Measurements from ENCODE around the gene GDI1. TPM values are rescaled to one million over a fixed set of nuclear protein-coding genes. Genes with fewer than 3 reads are reported as not detected.

The GDI1 gene
- total and polyA plus RNA-seq, 9 donors = 72.8 to 188 (median 116) TPM

DNA sequence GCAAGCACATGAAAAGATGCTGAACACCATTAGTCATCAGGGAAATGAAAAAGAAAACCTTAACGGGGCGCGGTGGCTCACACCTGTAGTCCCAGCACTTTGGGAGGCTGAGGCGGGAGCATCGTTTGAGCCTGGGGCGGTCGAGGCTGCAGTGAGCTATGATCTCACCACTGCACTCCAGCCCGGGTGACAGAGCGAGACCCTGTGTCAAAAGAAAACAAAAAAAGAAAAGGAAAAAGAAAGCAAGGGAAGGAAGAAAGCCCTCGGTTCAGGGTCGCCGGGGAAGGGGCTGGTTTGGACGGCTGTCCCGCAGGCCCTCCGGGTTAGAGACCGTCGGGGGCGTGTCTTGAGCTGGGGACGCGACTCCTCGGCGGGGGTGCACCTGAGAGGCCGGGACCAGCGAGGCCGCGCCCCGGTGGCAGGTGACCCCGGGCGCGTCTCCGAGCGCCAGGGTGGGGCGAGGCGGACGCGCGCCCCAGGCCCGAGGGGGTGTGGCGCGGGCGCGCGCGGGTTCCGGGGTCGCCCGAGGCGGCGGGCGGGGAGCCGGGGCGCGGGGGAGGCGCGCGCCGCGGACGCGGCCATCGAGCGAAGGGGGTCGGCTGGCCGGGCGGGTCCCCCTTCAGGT, 20.6 kb downstream of the GDI1 start:
- peak in 3 of 5 donors; percentile 45 to 72 (median 56) for DNase-seq
- intact Hi-C loops (cut with DNase I) = no loop called here
- Histone ChIP-seq H3K9me3 (no peaks in the 10 kb centered on the region), H3K36me3 (no peaks in the 10 kb centered on the region), H3K4me1 (ENCODE audit: insufficient read depth) (no peaks in the 10 kb centered on the region), H3K27me3 (no peaks in the 10 kb centered on the region), H3K27ac (peak overlapping the region; percentile 51 to 73), H3K4me3 (peak overlapping the region; percentile 50)
- 31 to 40% (median 35%) methylated on average over 38 to 65 of the region's 65 CpGs for WGBS, 3 donors
- TF ChIP-seq EP300 (IDR thresholded peaks at IDR 0.05) = no peak
- TF ChIP-seq POLR2A (IDR thresholded peaks at IDR 0.05) = no peak
- TF ChIP-seq, protein P1, sequence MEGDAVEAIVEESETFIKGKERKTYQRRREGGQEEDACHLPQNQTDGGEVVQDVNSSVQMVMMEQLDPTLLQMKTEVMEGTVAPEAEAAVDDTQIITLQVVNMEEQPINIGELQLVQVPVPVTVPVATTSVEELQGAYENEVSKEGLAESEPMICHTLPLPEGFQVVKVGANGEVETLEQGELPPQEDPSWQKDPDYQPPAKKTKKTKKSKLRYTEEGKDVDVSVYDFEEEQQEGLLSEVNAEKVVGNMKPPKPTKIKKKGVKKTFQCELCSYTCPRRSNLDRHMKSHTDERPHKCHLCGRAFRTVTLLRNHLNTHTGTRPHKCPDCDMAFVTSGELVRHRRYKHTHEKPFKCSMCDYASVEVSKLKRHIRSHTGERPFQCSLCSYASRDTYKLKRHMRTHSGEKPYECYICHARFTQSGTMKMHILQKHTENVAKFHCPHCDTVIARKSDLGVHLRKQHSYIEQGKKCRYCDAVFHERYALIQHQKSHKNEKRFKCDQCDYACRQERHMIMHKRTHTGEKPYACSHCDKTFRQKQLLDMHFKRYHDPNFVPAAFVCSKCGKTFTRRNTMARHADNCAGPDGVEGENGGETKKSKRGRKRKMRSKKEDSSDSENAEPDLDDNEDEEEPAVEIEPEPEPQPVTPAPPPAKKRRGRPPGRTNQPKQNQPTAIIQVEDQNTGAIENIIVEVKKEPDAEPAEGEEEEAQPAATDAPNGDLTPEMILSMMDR (IDR thresholded peaks at IDR 0.05) = no peak

DNA sequence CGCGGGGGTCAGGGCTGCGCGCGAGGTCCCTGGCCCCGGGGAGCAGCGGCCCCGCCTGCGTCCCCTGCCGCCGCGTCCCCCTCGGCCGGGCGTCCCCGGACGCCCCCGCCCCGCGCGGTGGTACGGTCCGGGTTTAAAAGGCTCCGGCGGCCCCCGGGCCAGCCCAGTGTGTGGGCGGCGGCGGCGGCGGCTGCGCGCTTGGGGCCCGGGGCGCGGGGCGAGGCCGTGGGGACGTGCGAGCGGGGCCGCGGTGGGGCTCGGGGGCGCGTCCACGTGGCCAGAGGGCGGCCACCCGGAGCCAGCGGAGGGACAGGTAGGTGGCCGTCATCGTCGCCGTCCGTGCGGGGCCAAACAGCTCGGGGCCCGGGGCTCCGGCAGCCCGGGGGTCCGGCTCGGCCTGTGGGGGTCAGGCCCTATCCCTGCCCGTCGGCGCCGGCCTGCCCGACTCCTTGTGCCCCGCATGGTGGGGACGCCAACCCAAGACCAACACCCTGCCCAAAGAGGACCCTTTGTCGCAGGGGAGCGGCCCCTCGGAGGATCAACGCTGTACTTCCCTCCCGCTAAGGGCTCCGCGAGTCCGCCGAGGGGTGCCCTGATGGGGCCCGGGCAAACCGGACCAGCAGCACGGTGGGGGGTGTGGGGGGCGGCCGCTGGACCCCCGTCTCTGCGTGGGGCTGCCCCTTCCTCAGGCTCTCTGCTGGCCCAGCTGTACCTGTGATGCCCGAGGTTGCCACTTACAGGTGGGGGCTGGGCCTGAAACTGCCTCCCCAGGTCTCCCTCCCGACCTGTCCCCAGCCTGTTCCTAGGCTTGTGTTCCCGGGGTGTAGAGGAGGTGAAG, 21.4 kb downstream of the GDI1 start, which contains the start of gene PLXNA3:
TSS of gene PLXNA3 (plus strand) at position 166 of the 838 bp plus-strand sequence. CDS start 1,903 bp downstream, outside the sequence.
- H3K9me3 ChIP-seq = no peaks in the 10 kb centered on the region
- H3K27ac ChIP-seq = peak within 1 kb of the TSS; percentile 51 to 73
- H3K4me3 ChIP-seq = peak within 1 kb of the TSS; percentile 50
- WGBS, 3 donors = 21 to 43% (median 34%) methylated on average over 12 to 88 of the region's 88 CpGs
- peak; percentile 40 for TF ChIP-seq POLR2A (IDR thresholded peaks at IDR 0.05)
- TF ChIP-seq, protein P1 (IDR thresholded peaks at IDR 0.05) = no peak
- H3K4me1 ChIP-seq (ENCODE audit: insufficient read depth) = no peaks in the 10 kb centered on the region
- intact Hi-C loops (cut with DNase I) = no loop called here
- no peaks in the 10 kb centered on the region for H3K36me3 ChIP-seq
- DNase-seq = peak in 4 of 5 donors; percentile 55 to 76 (median 66)
- no peaks in the 10 kb centered on the region for H3K27me3 ChIP-seq

DNA sequence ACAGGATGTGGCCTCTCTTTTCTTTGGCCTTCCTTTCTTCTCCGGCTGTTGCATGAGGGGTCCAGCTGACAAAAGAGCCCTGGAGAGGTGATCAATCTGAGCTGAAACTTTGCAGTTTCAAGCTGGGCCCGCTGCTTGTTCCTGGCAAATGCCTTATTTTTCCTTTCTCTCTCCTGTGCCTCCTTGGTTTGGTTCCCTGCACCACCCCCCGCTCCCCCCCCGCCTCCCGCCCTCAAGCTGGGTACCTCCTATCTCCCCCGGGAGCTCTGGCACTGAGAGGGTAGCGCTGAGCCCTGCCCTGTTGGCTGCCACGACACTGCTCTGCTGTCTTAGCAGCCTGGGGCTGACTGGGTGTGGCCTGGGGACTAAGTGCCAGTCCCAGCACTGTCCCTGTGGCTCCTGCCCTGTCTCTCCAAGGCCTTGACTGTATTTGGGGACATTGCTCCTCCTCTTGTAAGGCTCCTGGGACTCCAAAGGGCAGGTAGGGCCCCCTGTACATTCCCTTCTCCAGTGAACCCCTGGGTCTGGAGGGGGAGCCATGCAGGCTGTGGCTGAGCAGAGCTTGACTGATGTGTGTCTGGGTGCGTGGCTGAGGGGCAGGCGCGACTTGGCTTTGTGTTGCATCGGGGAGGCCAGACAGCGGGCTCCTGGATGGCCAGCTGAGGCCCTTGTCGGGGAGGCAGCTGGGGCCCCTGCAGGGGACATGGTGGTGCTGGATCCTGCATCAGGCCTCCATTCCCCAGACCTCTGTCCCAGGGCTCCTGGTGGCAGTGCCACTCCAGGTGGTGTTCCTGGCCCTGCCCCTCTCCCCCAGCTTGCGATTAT, 22.2 kb downstream of the GDI1 start:
- Histone ChIP-seq H3K4me1 (ENCODE audit: insufficient read depth) (no peaks in the 10 kb centered on the region), H3K36me3 (no peaks in the 10 kb centered on the region), H3K9me3 (no peaks in the 10 kb centered on the region), H3K27ac (peak overlapping the region in 1 of 2 donors; percentile 12), H3K4me3 (peak overlapping the region; percentile 50), H3K27me3 (no peaks in the 10 kb centered on the region)
- 44 to 59% (median 56%) methylated on average over 15 of the region's 15 CpGs for WGBS, 3 donors
- intact Hi-C loops (cut with DNase I) = no loop called here
- TF ChIP-seq, protein P1 (IDR thresholded peaks at IDR 0.05) = no peak
- TF ChIP-seq POLR2A (IDR thresholded peaks at IDR 0.05) (no peak), EP300 (IDR thresholded peaks at IDR 0.05) (no peak)
- DNase-seq = no peak

DNA sequence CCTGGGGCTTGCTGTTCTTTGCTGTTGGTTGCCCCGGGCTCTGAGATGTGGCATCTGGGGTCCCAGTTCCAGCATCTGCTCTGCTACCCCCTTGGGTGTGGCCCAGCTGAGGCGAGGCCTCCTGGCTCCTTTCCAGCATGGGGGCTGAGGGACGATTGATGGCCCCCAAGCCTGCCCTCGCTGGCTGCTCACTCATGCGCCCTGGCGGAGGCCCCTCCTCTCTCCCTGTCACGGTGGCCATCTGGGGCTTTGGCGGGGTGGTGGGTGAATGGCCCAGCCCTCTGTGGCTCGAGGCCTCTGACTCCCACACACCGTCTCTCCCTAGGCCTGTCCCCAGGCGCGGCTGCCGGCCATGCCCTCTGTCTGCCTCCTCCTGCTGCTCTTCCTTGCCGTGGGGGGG, 22.9 kb downstream of the GDI1 start:
- H3K4me1 ChIP-seq (ENCODE audit: insufficient read depth) = no peaks in the 10 kb centered on the region
- peak overlapping the region; percentile 50 for H3K4me3 ChIP-seq
- H3K27me3 ChIP-seq = no peaks in the 10 kb centered on the region
- H3K27ac ChIP-seq = peak overlapping the region in 1 of 2 donors; percentile 12
- no peak for TF ChIP-seq EP300 (IDR thresholded peaks at IDR 0.05)
- TF ChIP-seq, protein P1 (IDR thresholded peaks at IDR 0.05) = no peak
- TF ChIP-seq POLR2A (IDR thresholded peaks at IDR 0.05) = no peak
- WGBS, 3 donors = 44 to 59% (median 57%) methylated on average over 14 of the region's 14 CpGs
- no peak for DNase-seq
- intact Hi-C loops (cut with DNase I) = no loop called here
- no peaks in the 10 kb centered on the region for H3K36me3 ChIP-seq
- no peaks in the 10 kb centered on the region for H3K9me3 ChIP-seq
